Activated CD4-positive, alpha-beta memory T cell treated with anti-CD3 and anti-CD28 coated beads for 36 hours (primary cell): ENCODE results near the gene F11. TPM values are rescaled to one million over a fixed set of nuclear protein-coding genes. Genes with fewer than 3 reads are reported as not detected.

Source experiments
- CTCF ChIA-PET: fragments of 350-600 bp; sonication (Branson Sonifier 250); formaldehyde crosslinking; loops from one replicate; lab custom pipeline; 2021; ENCODE audit warnings: antibody characterized with exemption, inconsistent platforms; lab: Charles Lee
- POLR2A ChIA-PET: fragments of 350-600 bp; sonication (Branson Sonifier 250); formaldehyde crosslinking; loops from one replicate; lab custom pipeline; 2021; ENCODE audit warnings: antibody characterized with exemption; lab: Charles Lee
- DNase-seq: peaks from one replicate; pipeline ENCODE4 v3.0.0-alpha.2; 2020
- H3K27ac Mint-ChIP-seq: one replicate; pipeline ENCODE4 v1.8.0; 2021; ENCODE audit warnings: mixed read lengths
- H3K27me3 Mint-ChIP-seq: one replicate; pipeline ENCODE4 v1.8.0; 2021; ENCODE audit warnings: mixed read lengths
- H3K36me3 Mint-ChIP-seq: one replicate; pipeline ENCODE4 v1.8.0; 2021; ENCODE audit warnings: mixed read lengths
- H3K4me1 Mint-ChIP-seq: one replicate; pipeline ENCODE4 v1.8.0; 2021; ENCODE audit warnings: low read depth, mixed read lengths
- H3K4me3 Mint-ChIP-seq: one replicate; pipeline ENCODE4 v1.8.0; 2021; ENCODE audit warnings: mild to moderate bottlenecking, mixed read lengths
- H3K9me3 Mint-ChIP-seq: one replicate; pipeline ENCODE4 v1.8.0; 2021; ENCODE audit warnings: mixed read lengths
- intact Hi-C: fragments of 100-400 bp; cut with micrococcal nuclease; formaldehyde crosslinking; loops from one replicate; pipeline ENCODE4 v1.15.1; 2023
- total RNA-seq, 2 experiments: library from RNA; stranded (reverse); gene quantifications; one replicate each; pipeline ENCODE4 v1.2.3, GENCODE V29; 2021

Gene F11
- total RNA-seq, 2 experiments from 2014 or later: not detected

DNA sequence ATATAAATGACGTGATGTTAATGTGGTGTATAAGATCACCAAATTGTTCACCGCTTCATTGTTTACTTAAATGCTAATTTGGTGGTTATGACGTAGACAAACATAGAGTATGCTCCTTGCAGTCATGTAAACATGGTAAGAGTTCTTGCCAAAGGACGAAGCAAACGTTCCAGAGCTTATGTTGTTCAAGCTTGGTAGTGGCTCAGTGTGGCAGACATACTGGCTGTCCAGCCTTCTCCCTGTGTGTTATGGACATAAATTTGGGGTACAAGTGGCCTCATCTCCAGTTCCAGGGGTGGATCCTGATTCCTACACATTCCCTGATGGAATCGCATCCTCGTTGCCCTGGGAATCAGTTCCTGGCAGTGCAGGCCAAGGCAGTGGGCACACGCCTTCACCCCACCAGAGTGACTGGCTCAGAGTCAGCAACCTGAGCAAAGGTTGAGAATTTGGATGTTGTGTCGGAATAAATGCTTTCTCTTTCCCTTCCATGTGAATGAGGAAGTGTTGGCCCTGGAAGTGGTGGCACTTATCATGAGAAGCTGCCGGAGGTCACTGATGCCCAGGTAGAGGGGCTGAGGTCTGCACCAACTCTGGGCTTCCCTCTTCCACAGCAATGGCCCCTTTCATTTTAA lies 25.4 kb downstream of the F11 start:
- DNase-seq: no peak
- POLR2A ChIA-PET: no interaction called here
- Mint-ChIP-seq H3K36me3 (no peaks in the 10 kb centered on the region), H3K9me3 (no peaks in the 10 kb centered on the region), H3K4me1 (peaks cover 5% of the 10 kb centered on the region), H3K27me3 (peaks cover 15% of the 10 kb centered on the region), H3K4me3 (no peak overlapping the region), H3K27ac (no peak overlapping the region)
- intact Hi-C loops: no loop called here
- CTCF ChIA-PET: interaction anchor here (1.5 kb wide), 1 partner anchor 296 kb away, joined by 4 read pairs; no protein-coding TSS in a partner anchor

DNA sequence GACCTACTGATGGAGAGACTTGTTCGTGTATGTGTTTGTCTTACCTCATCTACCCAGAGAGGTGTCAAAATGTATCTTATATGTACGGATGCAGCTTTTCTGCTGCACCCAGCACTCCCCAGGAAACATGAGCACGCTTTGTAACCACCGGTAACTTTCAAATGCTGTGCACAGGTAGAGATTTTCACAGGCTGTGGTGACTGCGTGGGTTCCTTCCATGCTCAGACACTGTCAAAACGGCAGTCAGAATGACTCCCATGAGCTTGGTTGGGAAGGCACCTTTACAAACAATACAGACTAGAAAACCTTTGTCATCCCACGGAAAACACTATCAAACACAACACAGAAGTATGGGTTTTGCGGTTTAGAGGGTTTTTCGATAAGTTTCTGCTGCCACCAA lies 28.2 kb downstream of the F11 start:
- CTCF ChIA-PET: interaction anchor here (1.8 kb wide), 1 partner anchor 293 kb away, joined by 26 read pairs; no protein-coding TSS in a partner anchor
- no peak overlapping the region for H3K4me3 Mint-ChIP-seq
- peaks cover 9% of the 10 kb centered on the region for H3K4me1 Mint-ChIP-seq
- H3K9me3 Mint-ChIP-seq: no peaks in the 10 kb centered on the region
- no peaks in the 10 kb centered on the region for H3K36me3 Mint-ChIP-seq
- POLR2A ChIA-PET: no interaction called here
- H3K27ac Mint-ChIP-seq: no peak overlapping the region
- H3K27me3 Mint-ChIP-seq: peaks cover 27% of the 10 kb centered on the region
- intact Hi-C loops: no loop called here
- peak; percentile 39 for DNase-seq

DNA sequence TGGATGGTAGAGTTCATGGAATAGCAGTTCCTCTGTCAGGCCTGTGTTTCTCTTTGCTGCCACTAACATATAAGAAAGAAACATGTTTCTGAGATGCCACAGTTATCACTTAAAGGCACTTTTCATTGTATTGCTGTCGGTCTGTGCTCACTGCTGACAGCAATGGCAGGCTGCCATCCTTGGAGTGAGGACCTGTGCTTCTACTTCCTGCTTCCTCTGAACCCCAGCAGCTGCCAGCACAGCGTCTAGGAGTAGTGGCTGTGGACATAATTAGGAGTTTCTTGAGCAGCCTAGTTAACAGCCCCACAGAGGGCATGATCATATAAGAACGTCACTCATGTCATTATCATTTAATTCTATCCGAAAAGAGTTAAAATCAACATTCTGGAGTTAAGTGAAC lies 30.5 kb downstream of the F11 start:
- POLR2A ChIA-PET: no interaction called here
- H3K9me3 Mint-ChIP-seq: no peaks in the 10 kb centered on the region
- H3K4me3 Mint-ChIP-seq: no peak overlapping the region
- peaks cover 29% of the 10 kb centered on the region for H3K27me3 Mint-ChIP-seq
- no peak for DNase-seq
- CTCF ChIA-PET: interaction anchor here (0.7 to 1.1 kb wide), 3 partner anchors 9 to 296 kb away, joined by 3 to 5 read pairs (median 3); no protein-coding TSS in a partner anchor
- H3K4me1 Mint-ChIP-seq: peaks cover 9% of the 10 kb centered on the region
- no peaks in the 10 kb centered on the region for H3K36me3 Mint-ChIP-seq
- no peak overlapping the region for H3K27ac Mint-ChIP-seq
- intact Hi-C loops: no loop called here

DNA sequence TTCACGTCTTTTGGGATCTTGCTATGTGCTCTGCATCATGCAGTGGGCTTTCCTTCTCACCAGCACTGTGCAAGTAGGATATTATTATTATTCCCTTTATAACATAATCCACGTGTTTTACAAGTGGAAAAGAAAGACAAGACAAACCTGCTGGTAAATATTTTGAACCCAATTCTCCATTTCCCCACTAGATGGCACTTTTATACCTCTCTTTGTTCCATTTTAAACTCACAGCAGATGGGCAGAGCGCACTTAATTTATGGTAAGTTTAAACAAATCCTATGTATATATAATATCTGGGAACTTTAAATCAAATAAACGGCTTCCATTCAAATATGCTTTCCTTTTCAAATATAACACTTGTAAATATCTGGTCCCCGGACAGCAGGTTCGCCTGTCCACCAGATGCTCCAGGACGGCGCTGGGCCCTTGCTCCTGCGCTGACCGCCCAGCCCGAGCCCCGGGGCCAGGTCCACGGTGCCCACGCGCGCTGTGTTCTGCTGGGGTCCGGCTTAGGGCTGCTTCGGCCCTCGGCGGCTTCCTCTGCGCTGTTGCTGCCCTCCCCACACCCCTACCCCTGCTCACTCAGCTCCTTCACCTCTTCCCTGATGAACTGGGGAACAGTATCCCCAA lies 31.1 kb downstream of the F11 start:
- DNase-seq: no peak
- H3K4me3 Mint-ChIP-seq: no peak overlapping the region
- H3K9me3 Mint-ChIP-seq: no peaks in the 10 kb centered on the region
- H3K4me1 Mint-ChIP-seq: peaks cover 9% of the 10 kb centered on the region
- H3K36me3 Mint-ChIP-seq: no peaks in the 10 kb centered on the region
- CTCF ChIA-PET: interaction anchor here (3.1 kb wide), 1 partner anchor 290 kb away, joined by 20 read pairs; no protein-coding TSS in a partner anchor
- intact Hi-C loops: loop anchor here (1.0 kb wide), 1 partner anchor 290 kb away; no protein-coding TSS in a partner anchor
- peaks cover 29% of the 10 kb centered on the region for H3K27me3 Mint-ChIP-seq
- POLR2A ChIA-PET: no interaction called here
- no peak overlapping the region for H3K27ac Mint-ChIP-seq

DNA sequence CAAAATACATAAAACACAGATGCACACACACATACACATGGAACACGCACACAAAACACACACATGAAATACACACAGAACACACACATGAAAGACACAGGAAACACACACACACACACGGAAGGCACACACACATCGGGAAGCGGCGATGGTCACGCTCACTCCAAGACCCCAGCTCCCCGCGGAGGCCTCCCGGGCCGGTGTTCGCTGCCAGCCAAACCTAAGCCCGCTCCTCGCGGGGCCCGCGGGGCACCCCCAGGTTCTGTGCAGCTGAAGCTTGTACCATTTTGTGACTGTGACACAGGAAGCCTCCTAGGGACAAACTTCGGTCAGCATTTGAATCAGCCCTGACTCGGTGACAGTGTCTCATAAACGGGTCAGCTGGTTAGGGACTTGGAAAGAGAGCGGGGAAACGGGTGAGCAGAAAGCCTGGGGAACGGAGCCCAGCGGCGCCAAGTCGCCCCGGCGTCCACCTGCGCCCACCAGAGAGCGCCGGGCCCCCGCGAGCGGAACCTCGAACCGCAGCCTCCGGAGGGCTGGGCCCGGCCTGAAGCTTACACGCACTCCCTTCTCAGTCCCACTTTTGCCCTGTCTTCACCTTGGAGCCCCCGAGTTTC lies 32.1 kb downstream of the F11 start:
- Mint-ChIP-seq H3K27me3 (peaks cover 29% of the 10 kb centered on the region), H3K36me3 (no peaks in the 10 kb centered on the region), H3K27ac (no peak overlapping the region), H3K4me1 (peaks cover 9% of the 10 kb centered on the region), H3K4me3 (no peak overlapping the region), H3K9me3 (no peaks in the 10 kb centered on the region)
- intact Hi-C loops: no loop called here
- DNase-seq: no peak
- POLR2A ChIA-PET: no interaction called here
- CTCF ChIA-PET: interaction anchor here (3.1 kb wide), 1 partner anchor 289 kb away, joined by 20 read pairs; no protein-coding TSS in a partner anchor

DNA sequence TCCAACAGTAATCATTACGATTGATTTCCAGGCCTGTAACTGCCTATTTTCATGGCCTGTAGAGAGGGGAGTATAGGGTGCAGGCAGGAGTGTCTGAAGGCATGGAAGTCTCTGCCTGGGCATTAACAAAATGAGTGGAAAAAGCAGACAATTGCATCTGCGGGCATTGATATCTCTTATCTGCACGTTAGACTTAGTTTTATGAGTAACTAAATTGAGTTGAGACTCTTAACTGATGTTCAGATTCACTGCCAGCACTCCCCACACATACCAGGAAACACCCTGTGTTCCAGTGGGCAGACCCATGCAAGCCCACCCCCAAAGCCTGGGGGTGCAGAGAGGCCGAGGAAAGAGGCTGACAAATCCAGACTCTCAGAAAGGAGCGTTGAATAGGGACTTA lies 33.3 kb downstream of the F11 start:
- ChIA-PET POLR2A (no interaction called here), CTCF (interaction anchor here (3.1 kb wide), 1 partner anchor 288 kb away, joined by 20 read pairs; no protein-coding TSS in a partner anchor)
- Mint-ChIP-seq H3K27me3 (peaks cover 23% of the 10 kb centered on the region), H3K4me1 (peaks cover 4% of the 10 kb centered on the region), H3K4me3 (no peak overlapping the region), H3K9me3 (no peaks in the 10 kb centered on the region), H3K36me3 (no peaks in the 10 kb centered on the region), H3K27ac (no peak overlapping the region)
- DNase-seq: no peak
- intact Hi-C loops: no loop called here

DNA sequence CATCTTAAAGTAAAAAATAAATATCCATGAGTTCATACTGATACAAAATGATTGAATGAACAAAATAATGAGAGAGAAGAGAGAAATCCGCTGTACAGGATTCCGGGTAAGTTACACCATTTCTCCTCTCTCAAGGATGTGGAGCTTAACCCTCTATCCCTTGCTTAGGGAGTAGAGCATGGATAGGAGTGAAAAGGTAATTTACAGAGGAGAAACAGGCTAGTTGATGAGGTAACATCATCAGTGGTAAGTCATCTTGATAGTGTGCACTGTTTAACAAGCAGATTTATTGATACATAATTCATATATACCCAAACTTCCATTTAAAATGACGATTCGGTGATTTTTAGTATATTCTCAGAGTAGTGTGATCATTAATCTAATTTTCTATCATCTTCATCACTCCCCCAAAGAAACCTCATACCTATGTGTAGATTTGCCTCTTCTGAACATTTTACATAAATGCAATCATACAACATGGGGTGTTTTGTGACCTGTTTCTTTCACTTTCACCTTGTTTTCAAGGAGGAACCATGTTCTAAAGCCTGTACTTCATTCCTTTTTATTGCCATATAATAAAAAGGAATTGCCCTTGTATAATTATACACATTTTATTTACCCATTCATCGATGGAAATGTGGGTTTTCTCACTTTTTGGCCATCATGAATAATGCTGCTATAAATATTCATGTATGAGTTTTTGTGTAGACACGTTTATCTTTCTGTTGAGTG lies 34.8 kb downstream of the F11 start:
- ChIA-PET POLR2A (no interaction called here), CTCF (no interaction called here)
- Mint-ChIP-seq H3K9me3 (no peaks in the 10 kb centered on the region), H3K27ac (no peak overlapping the region), H3K4me1 (peaks cover 4% of the 10 kb centered on the region), H3K4me3 (no peak overlapping the region), H3K27me3 (peaks cover 28% of the 10 kb centered on the region), H3K36me3 (no peaks in the 10 kb centered on the region)
- intact Hi-C loops: no loop called here
- DNase-seq: no peak

DNA sequence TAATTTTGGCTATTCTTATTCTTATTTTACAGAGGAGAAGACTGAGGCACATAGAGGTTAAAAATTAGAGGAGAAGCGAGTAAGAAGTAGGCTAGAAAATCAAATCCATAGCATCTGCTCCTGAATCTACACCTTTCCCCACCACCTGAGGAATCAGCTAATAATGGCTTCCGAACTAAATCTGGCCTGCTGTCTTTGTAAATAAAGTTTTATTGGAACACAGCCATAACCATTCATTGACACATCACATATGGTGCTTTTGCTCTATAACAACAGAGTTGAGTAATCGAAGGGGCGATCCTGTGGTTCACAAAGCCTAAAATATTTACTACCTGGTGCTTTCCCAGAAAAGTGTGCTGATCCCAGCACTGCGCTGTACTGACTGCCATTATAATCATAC lies 38.2 kb downstream of the F11 start:
- no peaks in the 10 kb centered on the region for H3K4me1 Mint-ChIP-seq
- intact Hi-C loops: no loop called here
- POLR2A ChIA-PET: no interaction called here
- H3K4me3 Mint-ChIP-seq: no peak overlapping the region
- no peak overlapping the region for H3K27ac Mint-ChIP-seq
- DNase-seq: no peak
- H3K27me3 Mint-ChIP-seq: peaks cover 24% of the 10 kb centered on the region
- H3K36me3 Mint-ChIP-seq: no peaks in the 10 kb centered on the region
- no peaks in the 10 kb centered on the region for H3K9me3 Mint-ChIP-seq
- CTCF ChIA-PET: no interaction called here

DNA sequence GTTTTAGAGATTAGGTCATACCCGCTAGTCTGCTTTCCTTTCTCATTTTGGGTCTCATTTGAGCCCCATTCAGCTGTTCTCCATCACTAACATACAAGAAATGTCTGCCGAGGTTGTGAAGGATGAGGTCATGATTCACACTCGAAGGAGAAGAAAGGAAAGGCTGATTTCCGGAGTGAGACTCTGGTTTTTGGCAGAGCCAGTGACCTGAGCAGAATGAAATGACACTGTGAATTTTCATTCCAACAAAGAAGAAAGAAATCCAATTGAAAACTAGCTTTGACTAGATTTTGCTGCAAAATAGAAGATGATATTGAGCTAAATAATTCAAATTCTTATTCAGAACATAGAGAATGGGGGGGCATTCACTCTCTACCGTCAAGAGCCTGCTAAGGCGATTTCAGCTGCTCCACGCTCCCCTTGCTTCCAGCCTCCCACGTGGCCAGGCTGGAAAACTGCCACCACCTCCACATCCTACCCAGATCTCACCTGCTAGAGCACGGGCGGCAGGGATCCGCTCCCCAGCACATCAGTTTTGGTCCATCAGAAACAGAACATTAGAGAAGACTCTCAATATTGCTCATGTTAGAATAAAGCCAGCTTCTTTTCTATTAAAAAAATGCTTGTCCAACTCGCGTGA lies 39.0 kb downstream of the F11 start:
- ChIA-PET CTCF (interaction anchor here (0.6 to 1.7 kb wide), 2 partner anchors 9 to 1652 kb away, joined by 3 to 4 read pairs; no protein-coding TSS in a partner anchor), POLR2A (no interaction called here)
- no peaks in the 10 kb centered on the region for H3K4me1 Mint-ChIP-seq
- DNase-seq: no peak
- peaks cover 20% of the 10 kb centered on the region for H3K27me3 Mint-ChIP-seq
- no peak overlapping the region for H3K27ac Mint-ChIP-seq
- no peak overlapping the region for H3K4me3 Mint-ChIP-seq
- intact Hi-C loops: no loop called here
- no peaks in the 10 kb centered on the region for H3K9me3 Mint-ChIP-seq
- no peaks in the 10 kb centered on the region for H3K36me3 Mint-ChIP-seq

DNA sequence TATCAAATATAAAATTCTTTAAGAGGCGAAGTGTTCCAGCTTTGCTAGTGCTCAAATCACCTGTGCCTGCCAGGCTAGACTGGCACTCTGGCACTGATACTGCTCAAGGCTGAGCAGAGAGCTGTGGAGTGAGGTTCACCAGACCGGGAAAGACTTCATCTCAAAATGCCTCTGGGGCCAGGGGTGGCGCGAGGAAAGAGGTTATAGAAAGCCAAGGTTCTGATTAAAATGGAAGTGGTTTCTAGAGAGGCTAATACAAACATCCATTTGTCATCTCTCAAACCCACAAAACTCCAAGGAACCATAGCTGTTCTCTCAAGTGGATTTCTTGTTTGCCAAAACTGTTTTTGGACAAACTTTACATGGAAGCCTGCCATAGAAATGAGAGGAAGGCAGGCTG lies 41.5 kb downstream of the F11 start:
- Mint-ChIP-seq H3K27ac (no peak overlapping the region), H3K9me3 (no peaks in the 10 kb centered on the region), H3K36me3 (no peaks in the 10 kb centered on the region), H3K4me1 (no peaks in the 10 kb centered on the region), H3K27me3 (peaks cover 20% of the 10 kb centered on the region), H3K4me3 (no peak overlapping the region)
- intact Hi-C loops: no loop called here
- no peak for DNase-seq
- ChIA-PET CTCF (no interaction called here), POLR2A (no interaction called here)

DNA sequence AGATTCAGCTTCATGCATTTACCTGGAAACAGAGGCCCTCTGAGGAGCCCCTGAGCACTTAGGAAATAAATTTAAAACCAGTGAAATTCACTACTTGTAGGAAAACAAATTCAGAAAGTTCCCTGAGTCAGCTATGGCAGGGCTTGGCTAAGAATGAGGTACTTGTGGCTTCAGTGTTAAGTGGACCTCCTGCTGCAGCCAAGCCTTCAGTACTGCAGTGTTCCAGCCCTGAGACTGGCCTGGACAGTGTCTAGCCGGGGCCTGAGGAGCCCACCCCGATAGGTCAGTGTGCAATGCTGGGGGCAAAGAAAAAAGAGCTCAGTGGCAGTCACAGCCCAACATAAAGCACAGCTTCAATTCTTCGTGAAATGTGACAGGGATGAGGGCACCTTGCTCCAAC lies 41.9 kb downstream of the F11 start:
- POLR2A ChIA-PET: no interaction called here
- H3K9me3 Mint-ChIP-seq: no peaks in the 10 kb centered on the region
- no peaks in the 10 kb centered on the region for H3K36me3 Mint-ChIP-seq
- no peaks in the 10 kb centered on the region for H3K4me1 Mint-ChIP-seq
- H3K27me3 Mint-ChIP-seq: peaks cover 20% of the 10 kb centered on the region
- intact Hi-C loops: no loop called here
- no peak overlapping the region for H3K4me3 Mint-ChIP-seq
- DNase-seq: no peak
- CTCF ChIA-PET: no interaction called here
- H3K27ac Mint-ChIP-seq: no peak overlapping the region
